GM12878 (cell line): Measurements from ENCODE around the gene FFAR4. TPM values are rescaled to one million over a fixed set of nuclear protein-coding genes. Genes with fewer than 3 reads are reported as not detected.

Experiments used
- ATAC-seq: fragments of 200-7000 bp; cut with Tn5 transposase; 3 replicates; pipeline ENCODE4 v1.9.1; 2020; ENCODE audit warnings: mild to moderate bottlenecking, moderate library complexity
- BruUV-seq: library from RNA; stranded (reverse); fragments of 400-500 nt; replicated peaks from 2 replicates; lab custom pipeline; 2021; lab: Mats Ljungman, UMichigan
- CTCF ChIA-PET: fragments of 300-600 bp; sonication (Branson Sonifier 250); formaldehyde crosslinking; extraction: SDS; loops from one replicate; lab custom pipeline; 2021; ENCODE audit warnings: inconsistent platforms; lab: Yijun Ruan, JAX
- POLR2A ChIA-PET: fragments of 350-600 bp; formaldehyde crosslinking; extraction: SDS; loops from one replicate; lab custom pipeline; 2021; ENCODE audit warnings: inconsistent platforms; lab: Charles Lee
- RAD21 ChIA-PET: fragments of 300-600 bp; sonication (Branson Sonifier 250); formaldehyde crosslinking; loops from one replicate; lab custom pipeline; 2023; ENCODE audit warnings: antibody characterized with exemption; ENCODE audit not compliant: unreplicated experiment; lab: Charles Lee
- SMC1A ChIA-PET: fragments of 300-600 bp; sonication (Branson Sonifier 250); formaldehyde crosslinking; loops from one replicate; lab custom pipeline; 2023; ENCODE audit not compliant: unreplicated experiment, uncharacterized antibody; lab: Charles Lee
- DNase-seq: peaks from one replicate; pipeline ENCODE4 v3.0.0-alpha.2; 2011; ENCODE audit warnings: low read depth, low spot score
- FAIRE-seq: peaks from 3 replicates; lab custom pipeline; 2011; peaks lifted over from hg19 to GRCh38; lab: Jason Lieb, UNC
- H2AFZ ChIP-seq: 2 replicates; pipeline ENCODE4 v1.6.0; 2011; ENCODE audit warnings: low read depth, low read length, control low read depth; ENCODE audit not compliant: control insufficient read depth
- H3K27ac ChIP-seq: 2 replicates; pipeline ENCODE4 v1.5.1; 2011; ENCODE audit warnings: control low read depth; ENCODE audit not compliant: control insufficient read depth, insufficient read depth
- H3K27me3 ChIP-seq, 2 experiments: replicated peaks in 1 of 2; 2 replicates each; pipeline versions ENCODE4 v1.6.0 to v1.6.1; 2011; ENCODE audit warnings: low read length in 1 of 2; ENCODE audit not compliant: control insufficient read depth in 2 of 2, insufficient read depth in 2 of 2
- H3K36me3 ChIP-seq, 2 experiments: 2 replicates each; pipeline ENCODE4 v1.5.1; 2011; ENCODE audit warnings: low read length in 1 of 2; ENCODE audit not compliant: control insufficient read depth in 2 of 2, insufficient read depth in 2 of 2
- H3K4me1 ChIP-seq: 2 replicates; pipeline ENCODE4 v1.6.1; 2011; ENCODE audit warnings: mild to moderate bottlenecking, low read length, moderate library complexity, mixed read lengths; ENCODE audit not compliant: control insufficient read depth, insufficient read depth
- H3K4me2 ChIP-seq: 2 replicates; pipeline ENCODE4 v1.6.0; 2011; ENCODE audit warnings: control low read depth; ENCODE audit not compliant: control insufficient read depth, insufficient read depth
- H3K4me3 ChIP-seq: fragments of 200-600 bp; sonication (generic); 2 replicates; pipeline ENCODE4 v1.5.1; 2016
- H3K79me2 ChIP-seq: 2 replicates; pipeline ENCODE4 v1.6.0; 2011; ENCODE audit warnings: low read length; ENCODE audit not compliant: control insufficient read depth, insufficient read depth
- H3K9ac ChIP-seq: 2 replicates; pipeline ENCODE4 v1.8.0; 2011; ENCODE audit warnings: low read length, control low read depth, mixed read lengths; ENCODE audit not compliant: control insufficient read depth, insufficient read depth
- H3K9me3 ChIP-seq: replicated peaks from 3 replicates; pipeline ENCODE4 v1.5.1; 2011; ENCODE audit warnings: mild to moderate bottlenecking, low read length; ENCODE audit not compliant: control insufficient read depth, insufficient read depth
- H4K20me1 ChIP-seq: 2 replicates; pipeline ENCODE4 v1.6.0; 2011; ENCODE audit not compliant: control insufficient read depth, insufficient read depth
- FOXK2 ChIP-seq: fragments of 450-650 bp; IDR thresholded peaks from 2 replicates; pipeline ENCODE4 v1.6.1; 2017; ENCODE audit warnings: mild to moderate bottlenecking, moderate library complexity
- HCFC1 ChIP-seq: fragments of 150-350 bp; IDR thresholded peaks from 2 replicates; pipeline ENCODE4 v1.6.1; 2014; ENCODE audit warnings: low read length
- HDGF ChIP-seq: fragments of 450-650 bp; IDR thresholded peaks from 2 replicates; pipeline ENCODE4 v1.6.1; 2016; ENCODE audit warnings: antibody characterized with exemption
- MEF2B ChIP-seq: fragments of 450-650 bp; IDR thresholded peaks from 2 replicates; pipeline ENCODE4 v1.6.1; 2018; ENCODE audit warnings: mild to moderate bottlenecking, moderate library complexity; ENCODE audit not compliant: partially characterized antibody, poor library complexity, severe bottlenecking
- MYC ChIP-seq: IDR thresholded peaks from 2 replicates; pipeline ENCODE4 v1.6.1; 2011; ENCODE audit warnings: mild to moderate bottlenecking, low read length, moderate library complexity, inconsistent platforms; ENCODE audit not compliant: insufficient read depth, insufficient replicate concordance, insufficient read length, severe bottlenecking
- NFYB ChIP-seq: IDR thresholded peaks from 2 replicates; pipeline ENCODE4 v1.6.1; 2011; ENCODE audit warnings: low read depth, mild to moderate bottlenecking, low read length, improper control_type of control experiment, moderate library complexity; ENCODE audit not compliant: insufficient read depth
- PAX8 ChIP-seq: fragments of 450-650 bp; IDR thresholded peaks from 2 replicates; pipeline ENCODE4 v1.6.1; 2017; ENCODE audit warnings: mild to moderate bottlenecking, moderate library complexity
- RUNX3 ChIP-seq: IDR thresholded peaks from 2 replicates; pipeline ENCODE4 v1.6.1; 2012; ENCODE audit warnings: low read length, inconsistent platforms
- TBL1XR1 ChIP-seq: IDR thresholded peaks from 2 replicates; pipeline ENCODE4 v1.6.1; 2012; ENCODE audit warnings: low read depth, low read length, improper control_type of control experiment
- YY1 ChIP-seq: IDR thresholded peaks from 2 replicates; pipeline ENCODE4 v1.6.1; 2011; ENCODE audit warnings: low read depth, mild to moderate bottlenecking, low read length
- WGBS: methylation state at CpG from one replicate; pipeline ENCODE4 v1.1.6; 2016; ENCODE audit warnings: low lambda C conversion rate; ENCODE audit not compliant: insufficient replicate concordance, insufficient coverage; ENCODE audit errors: missing lambda C conversion rate; 5-methylcytosine and 5-hydroxymethylcytosine counted together
- in situ Hi-C: fragments of 300-500 bp; cut with MboI; formaldehyde crosslinking; loops from 9 replicates; pipeline ENCODE4 v1.14.3; 2018; ENCODE audit warnings: mixed read lengths
- intact Hi-C: fragments of 100-400 bp; cut with micrococcal nuclease; formaldehyde crosslinking; loops from one replicate; pipeline ENCODE4 v1.14.2; 2022; ENCODE audit not compliant: unreplicated experiment
- polyA plus RNA-seq, 11 experiments: library from polyadenylated mRNA; depleted of rRNA in 4 of 11; unstranded in 6 of 11; stranded (reverse) in 5 of 11; fragments of >200 nt; fragmentation: Nextera tagmentation in 4 of 11; fragmentation: Illumina TruSeq in 1 of 11; extraction: Ambion mirVana in 4 of 11; extraction: Trizol in 1 of 11; gene quantifications; 1 replicate in 1 of 11; 2 replicates in 10 of 11; pipeline versions ENCODE4 v1.2.1 to v1.2.3, GENCODE V29; 2011 to 2016; ENCODE audit warnings: inconsistent platforms in 2 of 11, missing spikeins in 2 of 11, low read depth in 1 of 11
- total RNA-seq, 4 experiments: library from RNA; depleted of rRNA in 3 of 4; stranded (reverse); fragments of >200 nt in 3 of 4; fragmentation: Illumina TruSeq in 1 of 4; extraction: Trizol in 1 of 4; gene quantifications; 2 replicates each; pipeline versions ENCODE4 v1.2.1 to v1.2.3, GENCODE V29; 2013 to 2021
- TF ChIP-seq, protein P1 (sequence below): fragments of 450-650 bp; IDR thresholded peaks from 2 replicates; pipeline ENCODE4 v1.6.1; 2016; ENCODE audit warnings: mild to moderate bottlenecking
- TF ChIP-seq, protein P2 (sequence below): fragments of 450-650 bp; formaldehyde crosslinking; IDR thresholded peaks from 2 replicates; pipeline ENCODE4 v1.5.0; 2022; ENCODE audit warnings: mild to moderate bottlenecking, missing genetic modification characterization

FFAR4 gene
- total and polyA plus RNA-seq, 10 of the 15 experiments (the other 5 are each of a cell fraction or from before 2014, with no cell fraction given) = not detected

DNA sequence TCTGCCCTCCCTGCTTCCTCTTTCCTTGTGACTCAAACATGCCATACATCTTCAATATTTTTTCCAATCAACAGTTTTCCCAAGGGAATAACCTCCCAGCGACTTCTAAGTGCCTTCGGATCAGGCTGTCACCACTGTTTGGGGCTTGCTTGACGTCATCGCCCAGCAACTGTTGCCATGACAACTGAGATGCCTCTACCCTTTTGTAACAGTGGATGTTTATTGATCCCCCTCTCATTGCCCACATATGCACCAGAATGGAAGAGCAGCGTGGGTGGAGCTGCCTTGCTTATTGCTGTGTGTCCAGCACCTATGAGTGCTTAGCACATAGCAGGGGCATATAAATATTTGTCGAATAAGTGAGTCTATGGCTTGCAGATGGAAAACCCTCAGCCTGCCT is 14.4 kb downstream of the FFAR4 start (continued):
- no peak for TF ChIP-seq PAX8
- TF ChIP-seq HCFC1 = no peak
- TF ChIP-seq MYC = no peak
- no peak for TF ChIP-seq HDGF
- no peak for TF ChIP-seq RUNX3
- TF ChIP-seq, protein P1, sequence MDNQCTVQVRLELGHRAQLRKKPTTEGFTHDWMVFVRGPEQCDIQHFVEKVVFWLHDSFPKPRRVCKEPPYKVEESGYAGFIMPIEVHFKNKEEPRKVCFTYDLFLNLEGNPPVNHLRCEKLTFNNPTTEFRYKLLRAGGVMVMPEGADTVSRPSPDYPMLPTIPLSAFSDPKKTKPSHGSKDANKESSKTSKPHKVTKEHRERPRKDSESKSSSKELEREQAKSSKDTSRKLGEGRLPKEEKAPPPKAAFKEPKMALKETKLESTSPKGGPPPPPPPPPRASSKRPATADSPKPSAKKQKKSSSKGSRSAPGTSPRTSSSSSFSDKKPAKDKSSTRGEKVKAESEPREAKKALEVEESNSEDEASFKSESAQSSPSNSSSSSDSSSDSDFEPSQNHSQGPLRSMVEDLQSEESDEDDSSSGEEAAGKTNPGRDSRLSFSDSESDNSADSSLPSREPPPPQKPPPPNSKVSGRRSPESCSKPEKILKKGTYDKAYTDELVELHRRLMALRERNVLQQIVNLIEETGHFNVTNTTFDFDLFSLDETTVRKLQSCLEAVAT = no peak
- no peak for TF ChIP-seq TBL1XR1
- TF ChIP-seq MEF2B = no peak

DNA sequence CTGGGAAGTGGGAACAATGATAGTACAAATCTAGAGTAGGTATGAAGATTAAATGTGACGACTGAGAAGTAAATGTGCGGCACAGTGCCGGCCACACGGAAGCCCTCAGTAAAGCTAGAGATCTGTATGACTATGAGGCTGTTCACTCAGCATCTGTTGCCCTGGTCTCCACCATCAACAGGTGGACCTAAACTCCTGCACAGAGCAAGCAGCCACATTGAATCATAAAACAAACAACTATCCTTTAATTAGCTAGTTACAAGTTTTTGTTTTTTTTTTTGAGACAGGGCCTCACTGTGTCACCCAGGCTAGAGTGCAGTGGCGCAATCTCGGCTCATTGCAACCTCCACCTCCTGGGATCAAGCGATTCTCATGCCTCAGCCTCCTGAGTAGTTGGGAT is 18.0 kb downstream of the FFAR4 start:
- RAD21 ChIA-PET = no interaction called here
- no TSS peak for BruUV-seq

More for the DNA sequence above, 18.0 kb downstream of the FFAR4 start:
- no peak for FAIRE-seq
- no peak overlapping the region for H3K9ac ChIP-seq
- no peak for ATAC-seq
- TF ChIP-seq, protein P2, sequence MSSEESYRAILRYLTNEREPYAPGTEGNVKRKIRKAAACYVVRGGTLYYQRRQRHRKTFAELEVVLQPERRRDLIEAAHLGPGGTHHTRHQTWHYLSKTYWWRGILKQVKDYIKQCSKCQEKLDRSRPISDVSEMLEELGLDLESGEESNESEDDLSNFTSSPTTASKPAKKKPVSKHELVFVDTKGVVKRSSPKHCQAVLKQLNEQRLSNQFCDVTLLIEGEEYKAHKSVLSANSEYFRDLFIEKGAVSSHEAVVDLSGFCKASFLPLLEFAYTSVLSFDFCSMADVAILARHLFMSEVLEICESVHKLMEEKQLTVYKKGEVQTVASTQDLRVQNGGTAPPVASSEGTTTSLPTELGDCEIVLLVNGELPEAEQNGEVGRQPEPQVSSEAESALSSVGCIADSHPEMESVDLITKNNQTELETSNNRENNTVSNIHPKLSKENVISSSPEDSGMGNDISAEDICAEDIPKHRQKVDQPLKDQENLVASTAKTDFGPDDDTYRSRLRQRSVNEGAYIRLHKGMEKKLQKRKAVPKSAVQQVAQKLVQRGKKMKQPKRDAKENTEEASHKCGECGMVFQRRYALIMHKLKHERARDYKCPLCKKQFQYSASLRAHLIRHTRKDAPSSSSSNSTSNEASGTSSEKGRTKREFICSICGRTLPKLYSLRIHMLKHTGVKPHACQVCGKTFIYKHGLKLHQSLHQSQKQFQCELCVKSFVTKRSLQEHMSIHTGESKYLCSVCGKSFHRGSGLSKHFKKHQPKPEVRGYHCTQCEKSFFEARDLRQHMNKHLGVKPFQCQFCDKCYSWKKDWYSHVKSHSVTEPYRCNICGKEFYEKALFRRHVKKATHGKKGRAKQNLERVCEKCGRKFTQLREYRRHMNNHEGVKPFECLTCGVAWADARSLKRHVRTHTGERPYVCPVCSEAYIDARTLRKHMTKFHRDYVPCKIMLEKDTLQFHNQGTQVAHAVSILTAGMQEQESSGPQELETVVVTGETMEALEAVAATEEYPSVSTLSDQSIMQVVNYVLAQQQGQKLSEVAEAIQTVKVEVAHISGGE (CRISPR knock-in tag) = no peak
- TF ChIP-seq NFYB = no peak
- TF ChIP-seq YY1 = no peak
- TF ChIP-seq FOXK2 = no peak
- intact Hi-C loops = no loop called here
- no peaks in the 10 kb centered on the region for H3K4me1 ChIP-seq
- H3K36me3 ChIP-seq = no peaks in the 10 kb centered on the region
- ChIA-PET CTCF (no interaction called here), SMC1A (no interaction called here), POLR2A (no interaction called here)
- no peak overlapping the region for H3K4me2 ChIP-seq
- no peak overlapping the region for H2AFZ ChIP-seq
- DNase-seq = no peak
- H3K4me3 ChIP-seq = no peak overlapping the region
- H3K9me3 ChIP-seq = no peaks in the 10 kb centered on the region; the same call in 2 of the 3 replicates
- peaks cover 0 to 3% of the 10 kb centered on the region in 2 experiments; a peak in 1 of 4 replicates for H3K27me3 ChIP-seq
- no peak overlapping the region for H3K27ac ChIP-seq
- no peaks in the 10 kb centered on the region for H4K20me1 ChIP-seq
- WGBS = 81% methylated on average over 7 of the region's 7 CpGs
- in situ Hi-C loops = no loop called here
- no peaks in the 10 kb centered on the region for H3K79me2 ChIP-seq
